ENCODE data around the gene RAB30. TPM values are rescaled to one million over a fixed set of nuclear protein-coding genes. Genes with fewer than 3 reads are reported as not detected.

The RAB30 gene
- total and polyA plus RNA-seq, 7 donors = 6.0 to 29.9 (median 24.0) TPM

- Histone ChIP-seq H3K4me1 (no peaks in the 10 kb centered on the region), H3K27ac (no peak overlapping the region), H3K27me3 (no peaks in the 10 kb centered on the region), H3K9me3 (no peaks in the 10 kb centered on the region), H3K4me3 (no peak overlapping the region), H3K36me3 (no peaks in the 10 kb centered on the region)
- intact Hi-C loops (cut with DNase I) = no loop called here
- DNase-seq = no peak
- no peak for TF ChIP-seq CTCF (IDR thresholded peaks at IDR 0.05)
- no peak for TF ChIP-seq POLR2AphosphoS5 (IDR thresholded peaks at IDR 0.05)
- TF ChIP-seq POLR2A (IDR thresholded peaks at IDR 0.05) = no peak
- TF ChIP-seq EP300 (IDR thresholded peaks at IDR 0.05) = no peak
- WGBS, 2 donors = 97 to 100% methylated on average over 2 of the region's 2 CpGs
Measured at GRCh38 chr11:82939456-82939855, 132.2 kb downstream of the RAB30 start.

- Histone ChIP-seq H3K4me1 (no peaks in the 10 kb centered on the region), H3K4me3 (no peak overlapping the region), H3K27me3 (no peaks in the 10 kb centered on the region), H3K27ac (no peak overlapping the region), H3K36me3 (no peaks in the 10 kb centered on the region), H3K9me3 (no peaks in the 10 kb centered on the region)
- 95 to 97% methylated on average over 2 of the region's 2 CpGs for WGBS, 2 donors
- TF ChIP-seq EP300 (IDR thresholded peaks at IDR 0.05) (no peak), CTCF (IDR thresholded peaks at IDR 0.05) (no peak), POLR2A (IDR thresholded peaks at IDR 0.05) (no peak), POLR2AphosphoS5 (IDR thresholded peaks at IDR 0.05) (no peak)
- no peak for DNase-seq
- intact Hi-C loops (cut with DNase I) = no loop called here
Measured at GRCh38 chr11:82937554-82937953, 134.1 kb downstream of the RAB30 start.

- 86 to 90% methylated on average over 3 of the region's 3 CpGs for WGBS, 2 donors
- TF ChIP-seq CTCF (IDR thresholded peaks at IDR 0.05) = no peak
- no peak for TF ChIP-seq POLR2A (IDR thresholded peaks at IDR 0.05)
- no peak for TF ChIP-seq EP300 (IDR thresholded peaks at IDR 0.05)
- DNase-seq = no peak
- intact Hi-C loops (cut with DNase I) = no loop called here
- no peak overlapping the region for H3K4me3 ChIP-seq
- no peaks in the 10 kb centered on the region for H3K4me1 ChIP-seq
- H3K9me3 ChIP-seq = no peaks in the 10 kb centered on the region
- no peaks in the 10 kb centered on the region for H3K27me3 ChIP-seq
- no peaks in the 10 kb centered on the region for H3K36me3 ChIP-seq
- no peak overlapping the region for H3K27ac ChIP-seq
Measured at GRCh38 chr11:82936261-82936660, 135.4 kb downstream of the RAB30 start.

- 85 to 98% methylated on average over 1 of the region's 1 CpG for WGBS, 2 donors
- Histone ChIP-seq H3K36me3 (no peaks in the 10 kb centered on the region), H3K4me1 (no peaks in the 10 kb centered on the region), H3K27me3 (no peaks in the 10 kb centered on the region), H3K27ac (no peak overlapping the region), H3K9me3 (no peaks in the 10 kb centered on the region), H3K4me3 (no peak overlapping the region)
- no peak for TF ChIP-seq CTCF (IDR thresholded peaks at IDR 0.05)
- no peak for TF ChIP-seq POLR2A (IDR thresholded peaks at IDR 0.05)
- no peak for TF ChIP-seq EP300 (IDR thresholded peaks at IDR 0.05)
- no peak for TF ChIP-seq POLR2AphosphoS5 (IDR thresholded peaks at IDR 0.05)
- intact Hi-C loops (cut with DNase I) = no loop called here
- no peak for DNase-seq
Measured at GRCh38 chr11:82932564-82932963, 139.1 kb downstream of the RAB30 start.

- H3K9me3 ChIP-seq = no peaks in the 10 kb centered on the region
- TF ChIP-seq CTCF (IDR thresholded peaks at IDR 0.05) (no peak), POLR2A (IDR thresholded peaks at IDR 0.05) (no peak), EP300 (IDR thresholded peaks at IDR 0.05) (no peak)
Measured at GRCh38 chr11:82930734-82931133, 141.0 kb downstream of the RAB30 start.

More at GRCh38 chr11:82930734-82931133, 141.0 kb downstream of the RAB30 start:
- no peak for DNase-seq
- no peak overlapping the region for H3K27ac ChIP-seq
- no peak overlapping the region for H3K4me3 ChIP-seq
- H3K36me3 ChIP-seq = no peaks in the 10 kb centered on the region
- no peaks in the 10 kb centered on the region for H3K4me1 ChIP-seq
- 73 to 83% methylated on average over 2 of the region's 2 CpGs for WGBS, 2 donors
- H3K27me3 ChIP-seq = no peaks in the 10 kb centered on the region
- intact Hi-C loops (cut with DNase I) = no loop called here
